Middle frontal gyrus (tissue), 1 donor: ENCODE data around the gene PREX1.
A peak's percentile ranks its signal among the peaks of the same experiment; 100 is the strongest.

Experiments
- DNase-seq: peaks from one replicate; pipeline ENCODE4 v3.0.0-alpha.2; 2015; ENCODE audit warnings: low spot score; ENCODE audit errors: extremely low spot score

Gene PREX1

DNA sequence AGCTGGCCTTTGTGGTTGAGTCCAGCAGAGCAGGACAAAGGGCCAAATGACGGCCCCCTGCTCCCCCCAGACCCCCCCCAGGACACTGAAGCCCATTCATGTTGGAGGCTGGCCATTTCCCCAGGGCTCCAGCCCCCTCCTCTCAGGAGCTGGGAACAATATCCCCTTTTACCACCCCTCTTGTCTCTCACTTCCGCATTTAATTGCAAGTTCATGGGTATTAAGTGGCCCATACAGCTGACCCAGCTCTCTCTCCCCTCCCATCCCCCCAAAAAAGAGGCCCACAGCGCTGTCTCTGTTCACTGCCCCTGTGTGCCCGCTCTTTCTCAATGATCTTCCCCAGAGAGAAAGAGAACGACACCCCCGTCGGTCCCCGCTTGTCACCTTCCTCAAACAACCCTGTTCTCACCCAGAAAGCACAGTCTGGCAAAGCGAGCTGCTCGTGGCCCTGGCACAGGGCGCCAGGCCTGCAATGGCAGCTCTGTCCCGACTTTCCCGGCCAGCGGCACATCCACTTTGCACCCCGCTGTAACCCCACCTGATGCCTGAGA lies 30.4 kb downstream of the PREX1 start:
- peak; percentile 63 for DNase-seq

DNA sequence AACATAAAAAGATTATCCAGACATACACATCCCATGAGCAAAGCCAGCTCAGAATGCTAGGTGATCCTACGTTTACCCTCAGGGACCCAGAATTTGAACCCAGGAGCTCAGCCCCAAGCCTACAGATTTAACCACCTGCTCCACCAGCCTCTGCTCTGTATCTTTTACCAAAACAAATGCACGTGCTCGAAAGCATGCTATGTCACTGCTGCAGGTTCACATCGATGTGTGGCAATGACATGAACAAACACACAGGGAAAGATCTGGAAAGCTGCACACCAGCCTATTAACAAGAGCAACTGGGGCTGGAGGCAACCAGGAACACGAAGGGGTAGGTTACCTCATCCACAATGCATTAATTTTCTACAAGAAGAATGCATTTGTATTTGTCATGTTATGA lies 32.1 kb downstream of the PREX1 start:
- DNase-seq, result no peak

DNA sequence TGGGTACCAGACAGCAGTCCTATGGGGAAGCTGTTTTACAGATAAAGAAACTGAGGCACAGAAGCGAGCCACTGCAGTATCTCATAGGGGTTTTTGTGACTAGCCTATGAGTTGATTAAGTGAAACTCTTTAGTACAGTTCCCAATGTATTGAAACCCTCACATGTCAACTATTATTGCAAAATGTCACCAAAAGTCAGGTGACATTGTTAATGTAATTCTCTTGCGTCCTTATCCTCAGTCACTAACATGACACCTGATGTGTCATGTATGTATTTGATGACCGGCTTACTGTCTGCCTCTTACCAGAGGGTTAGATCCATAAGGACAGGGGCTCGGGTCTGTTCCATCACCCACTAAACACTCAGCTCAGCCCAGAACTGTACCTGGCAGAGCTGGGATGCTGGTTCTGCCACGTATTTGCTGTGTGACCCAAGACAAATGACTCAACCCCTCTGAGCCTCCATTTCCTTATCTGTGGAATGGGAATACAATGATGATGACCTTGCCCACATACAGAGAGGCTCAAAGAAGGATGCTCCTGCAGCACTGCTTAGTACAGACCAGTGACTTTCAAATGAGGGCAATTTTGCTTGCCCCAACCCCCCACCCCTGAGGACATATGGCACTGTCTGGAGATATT lies 32.9 kb downstream of the PREX1 start:
- no peak for DNase-seq

DNA sequence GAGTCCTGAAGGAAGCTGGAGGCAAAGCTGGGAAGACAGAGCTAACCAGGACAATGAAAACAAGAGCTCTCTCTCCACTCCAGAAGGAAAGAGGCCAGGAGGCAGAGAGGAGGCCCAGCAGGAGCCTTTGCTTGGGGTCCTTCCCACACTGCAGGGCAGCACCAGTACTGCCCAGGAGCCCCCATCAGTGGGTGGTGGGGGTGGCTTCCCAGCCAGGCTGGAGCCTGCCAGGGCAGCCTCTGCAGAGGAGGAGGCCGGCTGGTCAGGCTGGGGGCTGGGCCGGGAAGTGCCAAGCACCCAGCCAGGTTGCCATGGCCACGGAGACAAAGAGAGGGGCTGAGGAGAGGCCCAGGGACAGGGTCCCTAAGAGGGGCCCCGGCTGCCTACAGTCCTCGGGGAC lies 33.4 kb downstream of the PREX1 start:
- DNase-seq, result no peak

DNA sequence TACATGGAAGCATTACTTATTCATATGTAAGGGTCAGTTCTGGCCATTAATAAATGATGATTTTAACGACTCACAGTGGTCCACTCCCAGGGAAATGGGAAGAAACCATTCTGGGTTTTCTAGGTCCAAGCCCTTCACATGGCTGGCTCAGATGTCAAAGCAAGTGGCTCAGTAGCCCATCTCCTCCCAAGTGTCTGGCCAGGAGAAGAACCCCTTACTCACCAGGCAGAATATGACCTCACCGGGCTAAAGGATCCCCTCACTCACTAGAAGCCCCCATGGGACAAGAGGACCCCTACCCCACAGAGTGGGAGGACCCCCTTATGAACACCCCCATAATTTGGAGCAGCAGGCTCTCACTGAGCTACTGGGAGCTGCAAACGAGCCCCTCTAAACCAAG lies 34.0 kb downstream of the PREX1 start:
- DNase-seq, result no peak

DNA sequence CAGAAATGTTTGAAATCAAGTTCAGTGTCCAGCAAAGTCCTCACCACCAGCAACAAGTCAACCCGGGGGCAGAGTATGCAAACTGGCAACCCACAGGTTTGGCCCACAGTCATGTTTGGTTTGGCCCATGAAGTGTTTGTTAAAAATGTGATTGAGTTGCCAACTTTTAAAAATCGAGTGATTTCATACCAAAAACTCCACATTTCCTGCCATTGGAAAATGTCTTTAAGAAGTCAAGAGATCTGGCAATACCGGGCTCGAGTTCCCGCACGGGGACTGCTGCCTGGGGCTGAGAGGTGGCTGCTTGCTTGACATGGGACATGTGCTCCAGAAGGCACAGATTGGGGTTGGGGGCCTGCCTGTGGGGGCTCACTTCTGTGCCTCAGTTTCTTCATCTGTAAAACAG lies 36.1 kb downstream of the PREX1 start:
- no peak for DNase-seq

- no peak for DNase-seq
Observed at GRCh38 chr20:48791014-48791413, 36.8 kb downstream of the PREX1 start.

GRCh38 chr20:48790473-48791003 lies 37.3 kb downstream of the PREX1 start:
- DNase-seq, result no peak

- no peak for DNase-seq
Observed at GRCh38 chr20:48789781-48790472, 37.9 kb downstream of the PREX1 start.

DNA sequence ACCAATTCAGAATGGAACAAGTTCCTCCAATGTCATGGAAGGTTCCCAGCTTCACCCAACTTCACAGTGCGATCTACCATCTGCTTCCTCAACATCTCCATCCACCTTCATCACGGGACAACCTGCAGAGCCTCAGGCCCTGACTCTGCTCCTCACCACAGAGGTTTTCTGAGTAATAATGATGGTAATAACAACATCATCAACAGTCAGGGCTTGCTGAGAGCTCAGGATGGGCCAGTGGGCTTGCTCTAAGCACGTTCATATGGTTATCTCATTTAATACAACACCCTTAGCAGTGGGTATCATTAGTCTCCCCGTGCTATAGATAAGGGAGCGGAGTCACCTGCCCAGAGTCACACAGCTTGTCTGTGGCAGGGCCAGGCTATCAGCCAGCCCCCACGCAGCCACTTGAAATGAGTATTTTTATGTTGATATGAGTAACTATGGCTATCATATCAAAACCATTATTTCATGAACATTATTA lies 38.6 kb downstream of the PREX1 start:
- DNase-seq, result no peak

DNA sequence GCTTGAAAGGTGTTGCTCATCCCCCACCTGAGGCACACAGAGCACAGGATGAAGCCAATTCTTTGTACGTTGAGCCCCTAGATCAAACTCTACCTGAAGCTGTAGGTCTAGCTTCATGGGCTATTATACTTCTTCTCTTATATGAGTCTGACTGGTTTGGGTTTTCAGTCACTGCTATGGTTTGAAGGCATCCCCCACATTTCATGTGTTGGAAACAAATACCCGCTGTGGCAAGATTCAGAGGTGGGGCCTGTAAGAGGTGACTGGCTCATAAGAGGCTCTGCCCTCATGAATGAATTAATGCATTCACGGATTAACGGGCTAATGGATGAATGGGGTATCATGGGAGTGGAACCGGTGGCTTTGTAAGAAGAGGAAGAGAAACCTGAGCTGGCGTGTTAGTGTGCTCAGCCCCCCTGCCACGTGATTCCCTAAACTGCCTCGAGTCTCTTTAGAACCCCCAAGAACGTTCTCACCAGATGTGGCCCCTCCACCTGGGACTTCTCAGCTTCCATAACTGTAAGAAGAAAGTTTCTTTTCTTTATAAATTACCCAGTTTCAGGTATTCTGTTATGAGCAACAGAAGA lies 39.2 kb downstream of the PREX1 start:
- no peak for DNase-seq

- no peak for DNase-seq
Observed at GRCh38 chr20:48787861-48788375, 39.9 kb downstream of the PREX1 start.

GRCh38 chr20:48786951-48787705 lies 40.7 kb downstream of the PREX1 start:
- no peak for DNase-seq

DNA sequence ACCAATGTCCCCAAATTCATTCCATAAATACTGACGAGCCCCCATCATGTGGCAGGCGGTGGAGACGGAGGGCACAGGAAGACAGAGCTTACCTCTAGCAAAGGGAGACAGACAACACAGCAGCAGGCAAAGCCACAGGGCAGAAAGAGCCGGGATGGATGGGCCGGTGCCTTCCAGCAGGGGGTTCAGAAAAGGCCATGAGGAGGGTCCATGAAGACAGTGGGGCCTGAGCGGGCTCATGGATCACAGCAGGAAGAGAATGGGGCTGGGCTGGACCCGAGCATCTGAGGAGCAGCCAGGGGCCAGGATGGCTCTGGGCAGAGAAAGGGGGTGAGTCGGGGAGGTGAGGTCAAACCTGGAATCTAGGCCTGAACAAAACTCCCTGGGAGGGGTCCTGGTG lies 42.0 kb downstream of the PREX1 start:
- no peak for DNase-seq

GRCh38 chr20:48785256-48785655 lies 42.5 kb downstream of the PREX1 start:
- DNase-seq, result no peak

DNA sequence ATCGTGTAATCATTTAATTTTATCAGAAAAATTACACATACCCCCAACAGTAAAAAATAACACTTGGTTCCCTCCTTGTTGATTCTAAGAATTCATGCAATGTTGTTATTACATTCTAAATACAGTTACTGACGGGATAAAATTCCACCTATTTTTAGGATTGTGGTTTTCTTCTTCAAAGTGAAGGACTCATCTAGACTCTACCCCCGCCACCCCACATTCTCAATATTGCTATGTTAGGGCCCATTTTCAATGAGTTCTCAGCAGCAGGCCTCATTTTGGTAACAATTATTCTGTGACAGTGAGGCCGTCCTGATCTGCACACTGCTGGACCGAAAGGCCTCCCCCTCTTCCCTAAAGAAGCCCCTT lies 43.5 kb downstream of the PREX1 start:
- no peak for DNase-seq

DNA sequence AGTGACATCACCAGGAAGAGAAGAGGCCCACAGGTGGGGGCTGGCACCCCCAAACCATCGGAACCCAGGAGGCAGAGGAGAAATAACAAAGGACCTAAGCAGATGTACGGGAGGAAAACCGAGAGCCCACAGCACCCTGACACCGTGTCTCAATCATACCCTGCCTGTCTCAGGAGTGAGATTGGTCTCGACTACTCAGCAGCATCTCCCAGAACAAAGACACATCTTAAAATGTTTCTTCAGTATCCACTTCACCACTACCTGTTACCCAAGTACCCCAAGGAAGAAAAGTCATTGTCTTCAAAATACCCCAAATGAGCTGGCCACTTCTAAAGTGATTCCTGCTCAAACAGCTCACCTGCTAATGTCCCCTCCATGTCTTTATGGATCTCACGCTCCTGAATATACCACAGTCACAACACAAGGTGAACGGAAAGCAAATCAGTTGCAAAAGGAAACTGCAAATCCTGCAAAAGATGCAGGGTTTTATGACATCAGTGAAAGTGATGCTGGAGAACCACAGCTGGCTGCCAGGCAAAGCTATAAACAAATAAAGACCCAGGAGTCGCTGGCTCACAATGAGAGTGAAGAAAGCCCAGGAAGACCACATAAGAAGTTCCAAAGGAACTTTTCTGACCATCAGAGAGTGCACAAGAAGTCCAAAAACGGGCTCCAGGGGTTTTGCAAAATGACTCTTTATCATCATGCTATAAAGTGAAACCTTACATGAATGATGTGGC lies 44.1 kb downstream of the PREX1 start:
- no peak for DNase-seq

DNA sequence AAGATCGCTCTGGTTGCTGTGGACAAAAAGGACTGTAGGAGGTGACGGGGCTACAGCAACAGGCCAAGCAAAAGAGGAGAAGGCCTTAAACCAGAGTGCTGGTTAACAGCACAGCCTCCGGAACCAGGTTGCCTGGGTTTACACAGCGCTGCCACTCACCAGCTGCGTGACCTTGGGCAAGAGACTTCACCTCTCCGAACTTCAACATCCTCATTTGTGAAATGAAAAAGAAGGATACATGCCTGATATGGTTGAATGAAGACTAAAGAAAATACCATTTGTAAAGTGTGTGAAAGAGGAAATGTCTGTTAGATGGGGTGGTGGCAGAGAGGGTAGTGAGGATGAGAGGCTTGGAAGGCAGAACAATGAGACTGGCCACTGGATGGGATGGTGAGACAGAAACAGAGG lies 44.9 kb downstream of the PREX1 start:
- DNase-seq, result no peak

DNA sequence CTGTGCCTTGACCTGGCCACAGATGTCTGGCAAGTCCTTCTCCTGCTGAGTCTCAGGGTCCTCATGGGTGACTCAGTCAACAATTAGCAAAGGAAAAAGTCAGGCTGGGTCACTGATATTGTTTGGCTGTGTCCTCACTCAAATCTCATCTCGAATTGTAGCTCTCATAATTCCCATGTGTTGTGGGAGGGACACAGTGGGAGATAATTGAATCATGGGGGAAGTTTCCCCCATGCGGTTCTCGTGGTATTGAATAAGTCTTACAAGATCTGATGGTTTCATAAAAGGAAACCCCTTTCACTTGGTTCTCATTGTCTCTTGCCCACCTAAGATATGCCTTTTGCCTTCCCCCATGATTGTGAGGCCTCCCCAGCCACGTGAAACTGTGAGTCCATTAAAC lies 45.7 kb downstream of the PREX1 start:
- DNase-seq, result no peak

GRCh38 chr20:48781634-48782033 lies 46.2 kb downstream of the PREX1 start:
- no peak for DNase-seq

DNA sequence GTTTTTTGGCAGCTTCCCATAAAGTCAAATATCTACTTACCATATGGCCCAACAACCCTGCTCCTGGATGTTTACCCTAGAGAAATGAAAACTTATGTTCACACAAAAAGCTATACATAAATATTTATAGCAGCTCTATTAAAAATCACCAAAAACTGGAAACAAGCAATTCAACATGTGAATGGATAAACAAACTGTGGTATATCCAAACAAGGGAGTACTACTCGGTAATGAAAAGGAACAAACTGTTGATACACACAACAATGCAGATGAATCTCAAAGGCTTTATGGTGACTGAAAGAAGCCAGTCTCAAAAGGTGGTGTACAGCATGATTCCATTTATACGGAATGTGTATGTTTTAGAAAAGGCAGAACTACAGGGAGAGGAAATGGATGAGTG lies 48.4 kb downstream of the PREX1 start:
- no peak for DNase-seq
